Activated T-helper 17 cell treated with anti-CD3 and anti-CD28 coated beads, Interleukin-2, amount 50 U/mL, for 72 hours (primary cell): Measurements from ENCODE around the gene DDIT3. TPM values are rescaled to one million over a fixed set of nuclear protein-coding genes. Genes with fewer than 3 reads are reported as not detected.

Source experiments
- ATAC-seq: fragments of 150-1000 bp; cut with Tn5 transposase; replicated peaks from 2 replicates; pipeline ENCODE4 v1.10.0; 2021; ENCODE audit warnings: mild to moderate bottlenecking, moderate library complexity
- H3K27ac Mint-ChIP-seq: one replicate; pipeline ENCODE4 v1.8.0; 2022; ENCODE audit warnings: mixed read lengths
- H3K27me3 Mint-ChIP-seq: one replicate; pipeline ENCODE4 v1.8.0; 2022; ENCODE audit warnings: mixed read lengths
- H3K36me3 Mint-ChIP-seq: one replicate; pipeline ENCODE4 v1.8.0; 2022; ENCODE audit warnings: low read depth, mild to moderate bottlenecking, mixed read lengths
- H3K4me1 Mint-ChIP-seq: one replicate; pipeline ENCODE4 v1.8.0; 2022; ENCODE audit warnings: mixed read lengths
- H3K4me3 Mint-ChIP-seq: one replicate; pipeline ENCODE4 v1.8.0; 2022; ENCODE audit warnings: mild to moderate bottlenecking, mixed read lengths
- H3K9me3 Mint-ChIP-seq: one replicate; pipeline ENCODE4 v1.8.0; 2022; ENCODE audit warnings: mixed read lengths
- total RNA-seq, 2 donors: library from RNA; stranded (reverse); gene quantifications; one replicate each; pipeline ENCODE4 v1.2.3, GENCODE V29; 2022

The DDIT3 gene
- total RNA-seq, 2 donors from 2014 or later = 14.2 to 25.3 TPM

GRCh38 chr12:57470970-57471656 lies 49.2 kb downstream of the DDIT3 start:
- H3K4me1 Mint-ChIP-seq = peaks cover 13% of the 10 kb centered on the region
- no peak for ATAC-seq
- no peaks in the 10 kb centered on the region for H3K9me3 Mint-ChIP-seq
- H3K27me3 Mint-ChIP-seq = no peaks in the 10 kb centered on the region
- H3K27ac Mint-ChIP-seq = no peak overlapping the region
- H3K36me3 Mint-ChIP-seq = peaks cover 84% of the 10 kb centered on the region
- H3K4me3 Mint-ChIP-seq = no peak overlapping the region

- no peaks in the 10 kb centered on the region for H3K9me3 Mint-ChIP-seq
- H3K27ac Mint-ChIP-seq = no peak overlapping the region
- H3K36me3 Mint-ChIP-seq = peaks cover 77% of the 10 kb centered on the region
- no peak overlapping the region for H3K4me3 Mint-ChIP-seq
- no peak for ATAC-seq
- no peaks in the 10 kb centered on the region for H3K27me3 Mint-ChIP-seq
- H3K4me1 Mint-ChIP-seq = peaks cover 12% of the 10 kb centered on the region
These were observed 49.9 kb downstream of the DDIT3 start for GRCh38 chr12:57470286-57470969.

- peak; percentile 10 for ATAC-seq
- H3K27ac Mint-ChIP-seq = no peak overlapping the region
- no peaks in the 10 kb centered on the region for H3K9me3 Mint-ChIP-seq
- H3K4me1 Mint-ChIP-seq = peaks cover 13% of the 10 kb centered on the region
- peaks cover 68% of the 10 kb centered on the region for H3K36me3 Mint-ChIP-seq
- no peak overlapping the region for H3K4me3 Mint-ChIP-seq
- no peaks in the 10 kb centered on the region for H3K27me3 Mint-ChIP-seq
These were observed 50.8 kb downstream of the DDIT3 start for GRCh38 chr12:57469296-57470164.

DNA sequence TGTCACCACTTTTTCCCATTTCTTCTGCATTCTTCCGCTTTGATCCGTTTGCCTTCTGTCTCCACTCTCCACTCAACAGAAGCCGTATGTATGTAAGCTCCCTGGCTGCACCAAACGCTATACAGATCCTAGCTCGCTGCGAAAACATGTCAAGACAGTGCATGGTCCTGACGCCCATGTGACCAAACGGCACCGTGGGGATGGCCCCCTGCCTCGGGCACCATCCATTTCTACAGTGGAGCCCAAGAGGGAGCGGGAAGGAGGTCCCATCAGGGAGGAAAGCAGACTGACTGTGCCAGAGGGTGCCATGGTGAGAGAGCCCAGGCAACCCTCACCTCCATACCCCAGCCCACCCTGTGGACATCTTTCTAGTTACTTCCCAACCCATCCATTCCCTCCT lies 52.4 kb downstream of the DDIT3 start:
- Mint-ChIP-seq H3K36me3 (peaks cover 52% of the 10 kb centered on the region), H3K4me1 (peaks cover 5% of the 10 kb centered on the region), H3K27me3 (no peaks in the 10 kb centered on the region), H3K27ac (no peak overlapping the region), H3K4me3 (no peak overlapping the region), H3K9me3 (no peaks in the 10 kb centered on the region)
- ATAC-seq = no peak

DNA sequence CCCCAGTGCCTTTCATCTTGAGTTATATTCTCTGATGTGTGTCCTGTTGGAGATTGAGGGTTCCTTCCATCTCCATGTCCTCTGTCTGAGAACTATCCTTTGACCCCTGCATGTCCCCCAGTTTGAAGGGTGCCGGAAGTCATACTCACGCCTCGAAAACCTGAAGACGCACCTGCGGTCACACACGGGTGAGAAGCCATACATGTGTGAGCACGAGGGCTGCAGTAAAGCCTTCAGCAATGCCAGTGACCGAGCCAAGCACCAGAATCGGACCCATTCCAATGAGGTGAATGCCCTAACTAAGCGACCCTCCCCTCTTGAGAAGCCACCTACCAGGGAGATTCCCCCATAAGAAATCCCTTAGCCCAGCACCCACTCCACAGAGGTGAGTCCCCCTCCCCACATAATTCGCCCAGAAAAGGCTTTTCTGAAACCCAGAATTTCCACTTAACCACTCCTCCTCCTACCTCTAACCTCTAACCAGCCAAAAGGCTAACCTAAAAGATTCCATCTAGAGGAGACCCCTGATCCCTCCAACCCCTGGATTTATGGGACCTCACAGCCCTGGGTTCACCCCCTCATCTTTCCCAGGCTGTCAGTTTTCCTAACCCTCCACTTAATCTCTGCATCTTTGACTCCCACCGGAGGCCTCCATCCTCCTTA lies 53.0 kb downstream of the DDIT3 start:
- H3K4me1 Mint-ChIP-seq = peaks cover 11% of the 10 kb centered on the region
- H3K4me3 Mint-ChIP-seq = no peak overlapping the region
- no peaks in the 10 kb centered on the region for H3K9me3 Mint-ChIP-seq
- no peak overlapping the region for H3K27ac Mint-ChIP-seq
- H3K36me3 Mint-ChIP-seq = peaks cover 46% of the 10 kb centered on the region
- no peak for ATAC-seq
- peaks cover 4% of the 10 kb centered on the region for H3K27me3 Mint-ChIP-seq

Other genes with a start within 250 kb of the DDIT3 start
- gene R3HDM2, start 89.5 kb downstream of the DDIT3 start, total RNA-seq = 10 to 100 TPM; 36.6 to 54.6 TPM
- not detected for gene INHBC, start 85.7 kb downstream of the DDIT3 start, total RNA-seq
- gene INHBE, start 65.2 kb downstream of the DDIT3 start, total RNA-seq = not detected
- 1 to 10 TPM in 1 of 2 donors, under 1 TPM in 1; 0.48 to 1.4 TPM for gene GLI1, start 60.7 kb downstream of the DDIT3 start, total RNA-seq
- gene ARHGAP9, start 40.6 kb downstream of the DDIT3 start, total RNA-seq = 100 to 1,000 TPM; 131 to 225 TPM
- gene MARS1, start 32.4 kb downstream of the DDIT3 start, total RNA-seq = 100 to 1,000 TPM; 130 to 243 TPM
- gene MBD6, start 2.3 kb upstream of the DDIT3 start, total RNA-seq = 10 to 100 TPM; 78.8 to 83.1 TPM
- 10 to 100 TPM; 78.5 to 96.4 TPM for gene DCTN2, start 26.7 kb upstream of the DDIT3 start, total RNA-seq
- 1 to 10 TPM; 2.0 to 3.0 TPM for gene KIF5A, start 29.5 kb upstream of the DDIT3 start, total RNA-seq
- 10 to 100 TPM; 16.0 to 23.0 TPM for gene PIP4K2C, start 70.7 kb upstream of the DDIT3 start, total RNA-seq
- gene DTX3, start 84.3 kb upstream of the DDIT3 start, total RNA-seq = 10 to 100 TPM; 16.7 to 19.5 TPM
- gene ARHGEF25, start 90.9 kb upstream of the DDIT3 start, total RNA-seq = 1 to 10 TPM; 1.5 to 1.6 TPM
- 1 to 10 TPM; 1.5 to 3.7 TPM for gene B4GALNT1, start 112.7 kb upstream of the DDIT3 start, total RNA-seq
- gene OS9, start 173.6 kb upstream of the DDIT3 start, total RNA-seq = 100 to 1,000 TPM; 107 to 114 TPM
- gene AGAP2, start 218.2 kb upstream of the DDIT3 start, total RNA-seq = 10 to 100 TPM; 34.9 to 52.0 TPM
- gene TSPAN31, start 224.5 kb upstream of the DDIT3 start, total RNA-seq = 10 to 100 TPM; 10.7 to 18.7 TPM
- 100 to 1,000 TPM; 132 to 242 TPM for gene CDK4, start 231.8 kb upstream of the DDIT3 start, total RNA-seq
- gene MARCHF9, start 234.6 kb upstream of the DDIT3 start, total RNA-seq = 10 to 100 TPM; 22.5 to 26.9 TPM
- 10 to 100 TPM; 14.4 to 14.7 TPM for gene CYP27B1, start 246.6 kb upstream of the DDIT3 start, total RNA-seq